ENCODE measurements around the gene VTI1A.

The VTI1A gene

GRCh38 chr10:112559349-112559748 lies 112.3 kb downstream of the VTI1A start:
- no peak overlapping the region for H3K4me3 ChIP-seq (ENCODE audit: low read depth, low read length)
- POLR2A ChIA-PET, result no interaction called here
- H3K27ac ChIP-seq (ENCODE audit: extremely low read depth, low read depth, low read length), result no peak overlapping the region
- H3K36me3 ChIP-seq (ENCODE audit: control insufficient read depth in 2 of 2, insufficient read depth in 1 of 2, low read length in 2 of 2), result no peaks in the 10 kb centered on the region
- no peak for TF ChIP-seq ZNF211 (tag by site-specific recombination; IDR thresholded peaks at IDR 0.05; ENCODE audit: low read depth)
- TF ChIP-seq ZNF596 (tag by site-specific recombination; IDR thresholded peaks at IDR 0.05), result no peak
- TF ChIP-seq ZNF423 (tag by site-specific recombination; IDR thresholded peaks at IDR 0.05), result no peak
- no peak for TF ChIP-seq INSM2 (tag by site-specific recombination; IDR thresholded peaks at IDR 0.05)
- no peak for TF ChIP-seq KLF17 (tag by site-specific recombination; IDR thresholded peaks at IDR 0.05)
- TF ChIP-seq ZFP3 (tag by site-specific recombination; IDR thresholded peaks at IDR 0.05; ENCODE audit: low read depth), result no peak
- TF ChIP-seq SP3 (tag by site-specific recombination; IDR thresholded peaks at IDR 0.05), result no peak
- TF ChIP-seq ZNF416 (tag by site-specific recombination; IDR thresholded peaks at IDR 0.05), result no peak
- TF ChIP-seq ZNF530 (tag by site-specific recombination; IDR thresholded peaks at IDR 0.05; ENCODE audit: low read depth), result no peak
- TF ChIP-seq AEBP2 (tag by site-specific recombination; IDR thresholded peaks at IDR 0.05; ENCODE audit: borderline replicate concordance), result no peak
- TF ChIP-seq ATF2 (tag by site-specific recombination; IDR thresholded peaks at IDR 0.05; ENCODE audit: low read depth), result no peak
- TF ChIP-seq ZFP37 (tag by site-specific recombination; IDR thresholded peaks at IDR 0.05), result no peak
- TF ChIP-seq KLF16 (tag by site-specific recombination; IDR thresholded peaks at IDR 0.05), result no peak
- no peak for TF ChIP-seq HOXA7 (CRISPR knock-in tag; IDR thresholded peaks at IDR 0.05; ENCODE audit: borderline replicate concordance)
- no peak for TF ChIP-seq ZNF488 (tag by site-specific recombination; IDR thresholded peaks at IDR 0.05)
- TF ChIP-seq ZBTB44 (tag by site-specific recombination; IDR thresholded peaks at IDR 0.05), result no peak
- TF ChIP-seq ZBTB8A (tag by site-specific recombination; IDR thresholded peaks at IDR 0.05), result no peak
- TF ChIP-seq ZNF16 (tag by site-specific recombination; IDR thresholded peaks at IDR 0.05; ENCODE audit: low read depth), result no peak
- TF ChIP-seq ZNF248 (tag by site-specific recombination; IDR thresholded peaks at IDR 0.05), result no peak
- peaks cover 26% of the 10 kb centered on the region for H3K4me1 ChIP-seq (ENCODE audit: control insufficient read depth, insufficient read depth, low read length)
- CTCF ChIA-PET, result interaction anchor here (0.6 kb wide), 2 partner anchors 26 to 225 kb away, joined by 3 to 4 read pairs; no protein-coding TSS in a partner anchor
- H3K9me3 ChIP-seq (ENCODE audit: control insufficient read depth, insufficient read depth, low read depth, low read length), result no peaks in the 10 kb centered on the region
